ENCODE measurements around the gene KLK3.

The KLK3 gene

GRCh38 chr19:50896591-50897190 is 42.0 kb downstream of the KLK3 start:
- DNase-seq (ENCODE audit: low read depth in 1 of 2, low spot score in 1 of 2) = no peak

GRCh38 chr19:50897191-50897607 is 42.5 kb downstream of the KLK3 start:
- DNase-seq (ENCODE audit: low read depth in 1 of 2, low spot score in 1 of 2) = no peak

GRCh38 chr19:50897612-50898011 is 42.9 kb downstream of the KLK3 start:
- no peak for DNase-seq (ENCODE audit: low read depth in 1 of 2, low spot score in 1 of 2)

GRCh38 chr19:50898018-50898417 is 43.3 kb downstream of the KLK3 start:
- DNase-seq (ENCODE audit: low read depth in 1 of 2, low spot score in 1 of 2) = no peak

GRCh38 chr19:50899569-50899968 is 44.9 kb downstream of the KLK3 start:
- DNase-seq (ENCODE audit: low read depth in 1 of 2, low spot score in 1 of 2) = no peak

- DNase-seq (ENCODE audit: low read depth in 1 of 2, low spot score in 1 of 2) = no peak
These were observed 47.9 kb downstream of the KLK3 start for GRCh38 chr19:50902640-50903039.

- peak in 1 of 2 donors; percentile 21 for DNase-seq (ENCODE audit: low read depth in 1 of 2, low spot score in 1 of 2)
These were observed 51.5 kb downstream of the KLK3 start for GRCh38 chr19:50906217-50906616.

GRCh38 chr19:50908336-50908735 is 53.6 kb downstream of the KLK3 start:
- no peak for DNase-seq (ENCODE audit: low read depth in 1 of 2, low spot score in 1 of 2)

- peak in 1 of 2 donors; percentile 11 for DNase-seq (ENCODE audit: low read depth in 1 of 2, low spot score in 1 of 2)
These were observed 54.7 kb downstream of the KLK3 start for GRCh38 chr19:50909240-50910070.
